ENCODE results near the gene CDH23.

CDH23 gene

GRCh38 chr10:71453186-71453585 lies 56.5 kb downstream of the CDH23 start:
- Mint-ChIP-seq H3K27ac (no peak overlapping the region), H3K9me3 (no peaks in the 10 kb centered on the region), H3K27me3 (ENCODE audit: low read depth, poor library complexity) (peaks cover 42% of the 10 kb centered on the region), H3K36me3 (ENCODE audit: low read depth) (no peaks in the 10 kb centered on the region), H3K4me3 (no peak overlapping the region), H3K4me1 (no peaks in the 10 kb centered on the region)
- DNase-seq, result no peak
- TF ChIP-seq CTCF (IDR thresholded peaks at IDR 0.05), result no peak

- Mint-ChIP-seq H3K27ac (no peak overlapping the region), H3K4me3 (no peak overlapping the region), H3K9me3 (no peaks in the 10 kb centered on the region), H3K27me3 (ENCODE audit: low read depth, poor library complexity) (peaks cover 45% of the 10 kb centered on the region), H3K4me1 (no peaks in the 10 kb centered on the region), H3K36me3 (ENCODE audit: low read depth) (no peaks in the 10 kb centered on the region)
- TF ChIP-seq CTCF (IDR thresholded peaks at IDR 0.05), result no peak
- DNase-seq, result no peak
These were observed 57.6 kb downstream of the CDH23 start for GRCh38 chr10:71454347-71454746.

- Mint-ChIP-seq H3K9me3 (no peaks in the 10 kb centered on the region), H3K4me3 (no peak overlapping the region), H3K4me1 (no peaks in the 10 kb centered on the region), H3K27me3 (ENCODE audit: low read depth, poor library complexity) (peaks cover 47% of the 10 kb centered on the region), H3K36me3 (ENCODE audit: low read depth) (no peaks in the 10 kb centered on the region), H3K27ac (no peak overlapping the region)
- no peak for TF ChIP-seq CTCF (IDR thresholded peaks at IDR 0.05)
- no peak for DNase-seq
These were observed 58.3 kb downstream of the CDH23 start for GRCh38 chr10:71455035-71455434.

- Mint-ChIP-seq H3K9me3 (no peaks in the 10 kb centered on the region), H3K4me1 (no peaks in the 10 kb centered on the region), H3K36me3 (ENCODE audit: low read depth) (no peaks in the 10 kb centered on the region), H3K4me3 (no peak overlapping the region), H3K27me3 (ENCODE audit: low read depth, poor library complexity) (peaks cover 61% of the 10 kb centered on the region), H3K27ac (no peak overlapping the region)
- DNase-seq, result no peak
- TF ChIP-seq CTCF (IDR thresholded peaks at IDR 0.05), result no peak
These were observed 59.9 kb downstream of the CDH23 start for GRCh38 chr10:71456631-71457030.

GRCh38 chr10:71457908-71458307 lies 61.2 kb downstream of the CDH23 start:
- Mint-ChIP-seq H3K27me3 (ENCODE audit: low read depth, poor library complexity) (peaks cover 66% of the 10 kb centered on the region), H3K36me3 (ENCODE audit: low read depth) (no peaks in the 10 kb centered on the region), H3K9me3 (no peaks in the 10 kb centered on the region), H3K4me1 (no peaks in the 10 kb centered on the region), H3K4me3 (no peak overlapping the region), H3K27ac (no peak overlapping the region)
- TF ChIP-seq CTCF (IDR thresholded peaks at IDR 0.05), result no peak
- no peak for DNase-seq

GRCh38 chr10:71458387-71458786 lies 61.7 kb downstream of the CDH23 start:
- H3K27ac Mint-ChIP-seq, result no peak overlapping the region
- no peaks in the 10 kb centered on the region for H3K9me3 Mint-ChIP-seq
- H3K36me3 Mint-ChIP-seq (ENCODE audit: low read depth), result no peaks in the 10 kb centered on the region
- no peak overlapping the region for H3K4me3 Mint-ChIP-seq
- H3K4me1 Mint-ChIP-seq, result no peaks in the 10 kb centered on the region
- peaks cover 67% of the 10 kb centered on the region for H3K27me3 Mint-ChIP-seq (ENCODE audit: low read depth, poor library complexity)
- DNase-seq, result no peak
- no peak for TF ChIP-seq CTCF (IDR thresholded peaks at IDR 0.05)
